Hepatocyte (in vitro differentiated cells): ENCODE measurements around the gene DYRK3. TPM values are rescaled to one million over a fixed set of nuclear protein-coding genes. Genes with fewer than 3 reads are reported as not detected.

Source experiments
- DNase-seq: peaks from one replicate; pipeline ENCODE4 v3.0.0-alpha.2; 2016; ENCODE audit warnings: low spot score
- H2AFZ ChIP-seq: fragments of 200-600 bp; sonication (generic); 2 replicates; pipeline ENCODE4 v1.6.0; 2016; ENCODE audit warnings: antibody characterized with exemption, mild to moderate bottlenecking
- H3K27ac ChIP-seq: fragments of 200-600 bp; sonication (generic); 2 replicates; pipeline ENCODE4 v1.5.1; 2016; ENCODE audit warnings: mild to moderate bottlenecking
- H3K27me3 ChIP-seq: fragments of 200-600 bp; sonication (generic); 2 replicates; pipeline ENCODE4 v1.6.1; 2016
- H3K36me3 ChIP-seq: fragments of 200-600 bp; sonication (generic); replicated peaks from 2 replicates; pipeline ENCODE4 v1.5.1; 2016; ENCODE audit warnings: low read depth; ENCODE audit not compliant: insufficient read depth
- H3K4me1 ChIP-seq: fragments of 200-600 bp; sonication (generic); 2 replicates; pipeline ENCODE4 v1.5.1; 2016; ENCODE audit warnings: mild to moderate bottlenecking, moderate library complexity; ENCODE audit not compliant: insufficient read depth
- H3K4me2 ChIP-seq: fragments of 200-600 bp; sonication (generic); 2 replicates; pipeline ENCODE4 v1.6.0; 2016
- H3K4me3 ChIP-seq: fragments of 200-600 bp; sonication (generic); 2 replicates; pipeline ENCODE4 v1.5.1; 2016; ENCODE audit warnings: mild to moderate bottlenecking
- H3K79me2 ChIP-seq: fragments of 200-600 bp; sonication (generic); 2 replicates; pipeline ENCODE4 v1.6.0; 2017; ENCODE audit warnings: mild to moderate bottlenecking
- H3K9me2 ChIP-seq: fragments of 200-600 bp; sonication (generic); replicated peaks from 2 replicates; pipeline ENCODE4 v1.6.0; 2017; ENCODE audit warnings: mild to moderate bottlenecking; ENCODE audit not compliant: insufficient read depth
- H3K9me3 ChIP-seq: fragments of 200-600 bp; sonication (generic); 2 replicates; pipeline ENCODE4 v1.5.1; 2016; ENCODE audit warnings: low read depth, mild to moderate bottlenecking
- H4K20me1 ChIP-seq: fragments of 200-600 bp; sonication (generic); 2 replicates; pipeline ENCODE4 v1.6.0; 2016; ENCODE audit warnings: mild to moderate bottlenecking; ENCODE audit not compliant: insufficient read depth, poor library complexity, severe bottlenecking
- CTCF ChIP-seq: fragments of 200-600 bp; sonication (generic); IDR thresholded peaks from 2 replicates; pipeline ENCODE4 v1.5.1; 2016; ENCODE audit warnings: antibody characterized with exemption, mild to moderate bottlenecking; ENCODE audit not compliant: poor library complexity
- EZH2 ChIP-seq: fragments of 200-600 bp; sonication (generic); IDR thresholded peaks from 2 replicates; pipeline ENCODE4 v1.6.1; 2016; ENCODE audit warnings: antibody characterized with exemption, mild to moderate bottlenecking, borderline replicate concordance
- EZH2phosphoT487 ChIP-seq: fragments of 200-600 bp; sonication (generic); IDR thresholded peaks from one replicate; pipeline ENCODE4 v1.6.1; 2018; ENCODE audit warnings: antibody characterized with exemption, mild to moderate bottlenecking, low read depth, moderate library complexity; ENCODE audit not compliant: unreplicated experiment, severe bottlenecking
- WGBS: methylation state at CpG from one replicate; pipeline ENCODE4 v1.1.6; 2016; ENCODE audit warnings: low lambda C conversion rate; ENCODE audit errors: missing lambda C conversion rate; 5-methylcytosine and 5-hydroxymethylcytosine counted together
- polyA plus RNA-seq: library from polyadenylated mRNA; unstranded; fragments of >200 nt; fragmentation: Nextera tagmentation; extraction: Ambion mirVana; gene quantifications from 2 replicates; pipeline ENCODE4 v1.2.1, GENCODE V29; 2016
- total RNA-seq: library from RNA; depleted of rRNA; stranded (reverse); fragments of >200 nt; gene quantifications from 2 replicates; pipeline ENCODE4 v1.2.3, GENCODE V29; 2014

The DYRK3 gene
- total and polyA plus RNA-seq, 2 experiments from 2014 or later = 5.8 to 6.2 TPM

GRCh38 chr1:206668874-206669410 lies 33.6 kb downstream of the DYRK3 start:
- no peak overlapping the region for H3K4me3 ChIP-seq
- no peaks in the 10 kb centered on the region for H3K36me3 ChIP-seq
- H3K4me2 ChIP-seq = no peak overlapping the region
- no peaks in the 10 kb centered on the region for H3K79me2 ChIP-seq
- peaks cover 14% of the 10 kb centered on the region for H3K4me1 ChIP-seq
- no peak overlapping the region for H2AFZ ChIP-seq
- H3K27ac ChIP-seq = no peak overlapping the region
- no peaks in the 10 kb centered on the region for H3K9me2 ChIP-seq
- peaks cover under 1% of the 10 kb centered on the region for H3K27me3 ChIP-seq
- TF ChIP-seq EZH2 = no peak
- 87% methylated on average over 6 of the region's 6 CpGs for WGBS
- no peaks in the 10 kb centered on the region for H3K9me3 ChIP-seq
- H4K20me1 ChIP-seq = no peaks in the 10 kb centered on the region
- no peak for DNase-seq

- H3K27ac ChIP-seq = peak overlapping the region; percentile 77
- no peaks in the 10 kb centered on the region for H3K79me2 ChIP-seq
- no peaks in the 10 kb centered on the region for H3K9me3 ChIP-seq
- H3K4me3 ChIP-seq = no peak overlapping the region
- 44% methylated on average over 8 of the region's 8 CpGs for WGBS
- DNase-seq = peak; percentile 60
- H3K27me3 ChIP-seq = no peaks in the 10 kb centered on the region
- TF ChIP-seq CTCF (no peak), EZH2 (no peak), EZH2phosphoT487 (no peak)
- no peaks in the 10 kb centered on the region for H4K20me1 ChIP-seq
- H3K4me1 ChIP-seq = peaks cover 25% of the 10 kb centered on the region
- no peak overlapping the region for H2AFZ ChIP-seq
- no peaks in the 10 kb centered on the region for H3K36me3 ChIP-seq
- H3K9me2 ChIP-seq = no peaks in the 10 kb centered on the region
- H3K4me2 ChIP-seq = peak overlapping the region; percentile 49
Measured at GRCh38 chr1:206672011-206672688, 36.8 kb downstream of the DYRK3 start.

GRCh38 chr1:206672844-206673758 lies 37.8 kb downstream of the DYRK3 start:
- H2AFZ ChIP-seq = peak overlapping the region; percentile 8
- no peak for TF ChIP-seq EZH2phosphoT487
- no peak for TF ChIP-seq CTCF
- no peak for TF ChIP-seq EZH2
- H3K79me2 ChIP-seq = no peaks in the 10 kb centered on the region
- H3K27ac ChIP-seq = peak overlapping the region; percentile 77
- no peaks in the 10 kb centered on the region for H4K20me1 ChIP-seq
- no peaks in the 10 kb centered on the region for H3K27me3 ChIP-seq
- WGBS = 52% methylated on average over 6 of the region's 6 CpGs
- H3K4me2 ChIP-seq = peak overlapping the region; percentile 49
- no peaks in the 10 kb centered on the region for H3K9me2 ChIP-seq
- H3K4me1 ChIP-seq = peaks cover 25% of the 10 kb centered on the region
- no peaks in the 10 kb centered on the region for H3K9me3 ChIP-seq
- H3K4me3 ChIP-seq = no peak overlapping the region
- DNase-seq = no peak
- no peaks in the 10 kb centered on the region for H3K36me3 ChIP-seq

DNA sequence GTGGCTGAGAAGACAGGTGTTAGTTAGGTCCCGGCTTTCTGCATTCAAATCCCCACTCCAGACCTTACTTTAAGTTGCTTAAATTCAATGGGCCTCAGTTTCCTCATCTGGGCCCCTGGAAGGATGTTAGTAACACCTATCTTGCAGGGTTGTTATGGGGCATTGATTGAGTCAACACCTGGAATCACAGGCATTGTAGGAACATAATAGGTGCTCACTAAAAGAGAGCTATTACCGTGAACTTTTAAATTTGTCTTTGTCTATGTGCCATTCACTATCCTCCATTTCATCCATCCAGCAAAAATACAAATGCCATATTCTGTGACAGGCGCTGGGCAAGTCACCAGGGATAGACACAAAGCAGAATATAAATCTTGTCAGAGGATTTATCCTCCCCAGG lies 38.9 kb downstream of the DYRK3 start:
- no peaks in the 10 kb centered on the region for H3K27me3 ChIP-seq
- H2AFZ ChIP-seq = no peak overlapping the region
- no peaks in the 10 kb centered on the region for H4K20me1 ChIP-seq
- no peak for TF ChIP-seq EZH2phosphoT487
- TF ChIP-seq EZH2 = no peak
- TF ChIP-seq CTCF = no peak
- no peaks in the 10 kb centered on the region for H3K36me3 ChIP-seq
- H3K9me2 ChIP-seq = no peaks in the 10 kb centered on the region
- 95% methylated on average over 3 of the region's 3 CpGs for WGBS
- no peaks in the 10 kb centered on the region for H3K9me3 ChIP-seq
- no peak overlapping the region for H3K4me3 ChIP-seq
- H3K27ac ChIP-seq = peak overlapping the region; percentile 77
- no peak overlapping the region for H3K4me2 ChIP-seq
- peaks cover 25% of the 10 kb centered on the region for H3K4me1 ChIP-seq
- no peaks in the 10 kb centered on the region for H3K79me2 ChIP-seq
- DNase-seq = no peak
